K562 (cell line): ENCODE results near the gene CCDC7. TPM values are rescaled to one million over a fixed set of nuclear protein-coding genes. Genes with fewer than 3 reads are reported as not detected.

ENCODE experiments used
- ATAC-seq: fragments of 200-7000 bp; cut with Tn5 transposase; 3 replicates; pipeline ENCODE4 v1.9.1; 2020; ENCODE audit warnings: moderate library complexity
- BruUV-seq: library from RNA; stranded (reverse); fragments of 400-500 nt; replicated peaks from 2 replicates; lab custom pipeline; 2021; lab: Mats Ljungman, UMichigan
- CTCF ChIA-PET: fragments of 300-600 bp; formaldehyde crosslinking; extraction: SDS; loops from one replicate; lab custom pipeline; 2021; ENCODE audit warnings: low intra/inter-chr PET ratio; lab: Yijun Ruan, JAX
- POLR2A ChIA-PET: fragments of 300-600, 350-650 bp; sonication (Branson Sonifier 250); formaldehyde crosslinking; extraction: SDS; loops from one replicate; lab custom pipeline; 2021; ENCODE audit warnings: antibody characterized with exemption, inconsistent platforms; lab: Yijun Ruan, JAX
- DNase-seq, 4 experiments: peaks; one replicate each; pipeline versions ENCODE4 v3.0.0 to v3.0.0-alpha.2; 2011 to 2018; ENCODE audit warnings: low spot score in 3 of 4, mixed read lengths in 3 of 4; ENCODE audit errors: extremely low read depth in 1 of 4
- FAIRE-seq: peaks from 2 replicates; lab custom pipeline; 2011; peaks lifted over from hg19 to GRCh38; lab: Jason Lieb, UNC
- H2AFZ ChIP-seq: 2 replicates; pipeline ENCODE4 v1.6.0; 2011; ENCODE audit warnings: low read depth, low read length, control low read depth, inconsistent platforms
- H3K27ac ChIP-seq: fragments of 200-600 bp; 3 replicates; pipeline ENCODE4 v1.8.0; 2011; ENCODE audit warnings: low read depth, mild to moderate bottlenecking, control low read depth, inconsistent platforms, low read length, moderate library complexity, mixed read lengths; ENCODE audit errors: extremely low read depth
- H3K27me3 ChIP-seq, 2 experiments: fragments of 300-600 bp in 1 of 2; 2 replicates in 1 of 2; 3 replicates in 1 of 2; pipeline versions ENCODE4 v1.6.0 to v1.8.0; 2011; ENCODE audit warnings: inconsistent platforms in 2 of 2, low read length in 2 of 2, mild to moderate bottlenecking in 1 of 2, mixed read lengths in 1 of 2, moderate library complexity in 1 of 2; ENCODE audit not compliant: control insufficient read depth in 2 of 2, insufficient read depth in 2 of 2
- H3K36me3 ChIP-seq: fragments of 300-600 bp; 3 replicates; pipeline ENCODE4 v1.8.0; 2011; ENCODE audit warnings: mild to moderate bottlenecking, low read length, inconsistent platforms; ENCODE audit not compliant: control insufficient read depth, insufficient read depth
- H3K4me1 ChIP-seq, 2 experiments: fragments of 200-600 bp in 1 of 2; replicated peaks in 1 of 2; 2 replicates in 1 of 2; 3 replicates in 1 of 2; pipeline versions ENCODE4 v1.5.1 to v1.8.0; 2011; ENCODE audit warnings: inconsistent platforms in 2 of 2, low read length in 2 of 2, mild to moderate bottlenecking in 1 of 2, mixed read lengths in 1 of 2, moderate library complexity in 1 of 2; ENCODE audit not compliant: control insufficient read depth in 2 of 2, insufficient read depth in 2 of 2
- H3K4me2 ChIP-seq: 2 replicates; pipeline ENCODE4 v1.6.1; 2011; ENCODE audit warnings: low read length, control low read depth, inconsistent platforms, mixed read lengths; ENCODE audit not compliant: insufficient read depth
- H3K4me3 ChIP-seq: fragments of 200-600 bp; sonication (generic), shearing (Covaris generic); 2 replicates; pipeline ENCODE4 v1.5.1; 2016; ENCODE audit warnings: control low read depth, inconsistent platforms
- H3K79me2 ChIP-seq: fragments of 200-600 bp; 3 replicates; pipeline ENCODE4 v1.8.0; 2011; ENCODE audit warnings: low read length, inconsistent platforms; ENCODE audit not compliant: control insufficient read depth, insufficient read depth
- H3K9ac ChIP-seq, 2 experiments: 2 replicates each; pipeline versions ENCODE4 v1.6.0 to v1.6.1; 2011; ENCODE audit warnings: low read depth in 2 of 2, low read length in 2 of 2, control low read depth in 1 of 2, inconsistent platforms in 1 of 2, mild to moderate bottlenecking in 1 of 2, mixed read lengths in 1 of 2; ENCODE audit not compliant: insufficient read depth in 1 of 2
- H3K9me1 ChIP-seq: one replicate; pipeline ENCODE4 v1.6.0; 2011; ENCODE audit warnings: inconsistent platforms, mild to moderate bottlenecking, low read length, moderate library complexity; ENCODE audit not compliant: control insufficient read depth, insufficient read depth
- H3K9me3 ChIP-seq: replicated peaks from 2 replicates; pipeline ENCODE4 v1.5.1; 2011; ENCODE audit warnings: low read depth, low read length, inconsistent platforms; ENCODE audit not compliant: control insufficient read depth, insufficient read depth
- H4K20me1 ChIP-seq: replicated peaks from 2 replicates; pipeline ENCODE4 v1.6.1; 2011; ENCODE audit warnings: low read length, inconsistent platforms, mixed read lengths; ENCODE audit not compliant: control insufficient read depth, insufficient read depth
- BCL6 ChIP-seq: fragments of 250-450 bp; sonication (Bioruptor Pico); IDR thresholded peaks from 2 replicates; pipeline ENCODE4 v1.4.0; 2020
- BRF2 ChIP-seq: IDR thresholded peaks from 3 replicates; pipeline ENCODE4 v1.6.1; 2011; ENCODE audit warnings: borderline replicate concordance, mild to moderate bottlenecking; ENCODE audit not compliant: insufficient read length, insufficient read depth
- FOXA1 ChIP-seq: fragments of 450-650 bp; IDR thresholded peaks from 2 replicates; pipeline ENCODE4 v1.6.1; 2016; ENCODE audit warnings: mild to moderate bottlenecking, borderline replicate concordance
- GATAD2B ChIP-seq: fragments of 450-650 bp; IDR thresholded peaks from 2 replicates; pipeline ENCODE4 v1.6.1; 2017; ENCODE audit warnings: mild to moderate bottlenecking, borderline replicate concordance
- IRF2 ChIP-seq: sonication (generic); formaldehyde crosslinking; IDR thresholded peaks from 2 replicates; pipeline ENCODE4 v1.8.1; 2022; ENCODE audit warnings: mild to moderate bottlenecking, missing genetic modification reagents
- LEF1 ChIP-seq: fragments of 450-650 bp; IDR thresholded peaks from 2 replicates; pipeline ENCODE4 v1.6.1; 2016; ENCODE audit warnings: mild to moderate bottlenecking
- POLR2A ChIP-seq: fragments of 450-650 bp; conservative IDR thresholded peaks from 2 replicates; pipeline ENCODE4 v1.6.1; 2016
- SIRT6 ChIP-seq: IDR thresholded peaks from one replicate; pipeline ENCODE4 v1.6.1; 2012; ENCODE audit warnings: low read depth, mild to moderate bottlenecking, control low read depth, inconsistent platforms, low read length, moderate library complexity
- SP1 ChIP-seq: sonication (generic); formaldehyde crosslinking; IDR thresholded peaks from 2 replicates; pipeline ENCODE4 v1.8.1; 2022; ENCODE audit warnings: mild to moderate bottlenecking, missing genetic modification reagents
- SRSF7 ChIP-seq: fragments of 200-400 bp; formaldehyde crosslinking; optimal IDR thresholded peaks from 2 replicates; pipeline ENCODE3; 2017; ENCODE audit warnings: mild to moderate bottlenecking, low read depth, low read length
- STAT6 ChIP-seq: sonication (generic); formaldehyde crosslinking; IDR thresholded peaks from 2 replicates; pipeline ENCODE4 v1.8.1; 2023; ENCODE audit warnings: mild to moderate bottlenecking, missing genetic modification reagents
- TFAP4 ChIP-seq: sonication (generic); formaldehyde crosslinking; IDR thresholded peaks from 2 replicates; pipeline ENCODE4 v1.8.0; 2022; ENCODE audit warnings: missing genetic modification reagents, mild to moderate bottlenecking, moderate library complexity, borderline replicate concordance
- ZBTB1 ChIP-seq: sonication (generic); formaldehyde crosslinking; IDR thresholded peaks from 2 replicates; pipeline ENCODE4 v1.8.1; 2023; ENCODE audit warnings: missing genetic modification reagents, low read depth, mild to moderate bottlenecking, borderline replicate concordance
- ZFP1 ChIP-seq: fragments of 450-650 bp; formaldehyde crosslinking; IDR thresholded peaks from 2 replicates; pipeline ENCODE4 v1.4.0; 2020; ENCODE audit warnings: mild to moderate bottlenecking, mixed read lengths
- ZNF174 ChIP-seq: fragments of 250-450 bp; sonication (Bioruptor Pico); IDR thresholded peaks from 2 replicates; pipeline ENCODE4 v1.4.0; 2020; ENCODE audit warnings: mild to moderate bottlenecking
- ZNF655 ChIP-seq: fragments of 250-450 bp; sonication (Bioruptor Pico); IDR thresholded peaks from 2 replicates; pipeline ENCODE4 v1.5.0; 2021
- WGBS: fragments of 100-300 bp; shearing (Covaris generic); methylation state at CpG from one replicate; pipeline ENCODE4 v1.1.6; 2016; ENCODE audit warnings: low coverage, mixed read lengths; ENCODE audit not compliant: insufficient coverage; ENCODE audit errors: missing lambda C conversion rate; 5-methylcytosine and 5-hydroxymethylcytosine counted together
- in situ Hi-C: fragments of 300-500 bp; cut with MboI; formaldehyde crosslinking; loops from 4 replicates; pipeline ENCODE4 v1.15.0; 2018; ENCODE audit warnings: inconsistent platforms, mixed read lengths
- intact Hi-C: fragments of 100-400 bp; cut with micrococcal nuclease; formaldehyde crosslinking; loops from 2 replicates; pipeline ENCODE4 v1.14.2; 2022
- polyA plus RNA-seq, 8 experiments: library from polyadenylated mRNA; depleted of rRNA in 4 of 8; stranded (reverse) in 5 of 8; unstranded in 3 of 8; fragments of >200 nt; fragmentation: Nextera tagmentation in 2 of 8; fragmentation: Illumina TruSeq in 1 of 8; extraction: Ambion mirVana in 2 of 8; extraction: Trizol in 1 of 8; gene quantifications; 2 replicates each; pipeline versions ENCODE4 v1.2.1 to v1.2.3, GENCODE V29; 2011 to 2014; ENCODE audit warnings: inconsistent platforms in 1 of 8, missing spikeins in 1 of 8
- total RNA-seq, 7 experiments: library from RNA; depleted of rRNA in 6 of 7; stranded (reverse); fragments of >200 nt in 6 of 7; fragmentation: Illumina TruSeq in 2 of 7; extraction: Trizol in 2 of 7; gene quantifications; 2 replicates each; pipeline versions ENCODE4 v1.2.1 to v1.2.3, GENCODE V29; 2011 to 2021; ENCODE audit warnings: low replicate concordance in 1 of 7

CCDC7 gene
- total and polyA plus RNA-seq, 9 of the 15 experiments (the other 6 are each of a cell fraction or from before 2014, with no cell fraction given), result 1.5 to 6.6 (median 2.7) TPM

GRCh38 chr10:32419615-32420014, 26.3 kb upstream of the CCDC7 start:
- Histone ChIP-seq H4K20me1 (no peaks in the 10 kb centered on the region), H3K4me1 (peaks cover 0 to 1% of the 10 kb centered on the region in 2 experiments; a peak in 3 of 5 replicates), H3K9me3 (no peaks in the 10 kb centered on the region), H2AFZ (no peak overlapping the region), H3K36me3 (no peaks in the 10 kb centered on the region), H3K79me2 (no peaks in the 10 kb centered on the region), H3K4me3 (no peak overlapping the region), H3K27ac (no peak overlapping the region), H3K27me3 (no peaks in the 10 kb centered on the region), H3K9me1 (no peaks in the 10 kb centered on the region), H3K9ac (no peak overlapping the region), H3K4me2 (no peak overlapping the region)
- BruUV-seq, result no TSS peak
- ChIA-PET CTCF (no interaction called here), POLR2A (no interaction called here)
- DNase-seq (no peak), ATAC-seq (no peak), FAIRE-seq (no peak)
- intact Hi-C loops, result loop anchor here (2.0 kb wide), 1 partner anchor 41 kb away; no protein-coding TSS in a partner anchor
- in situ Hi-C loops, result no loop called here
- 24% methylated on average over 1 of the region's 1 CpG for WGBS
- no peak for TF ChIP-seq SIRT6
- no peak for TF ChIP-seq ZBTB1 (CRISPR knock-in tag)
- no peak for TF ChIP-seq IRF2 (CRISPR knock-in tag)
- no peak for TF ChIP-seq LEF1
- TF ChIP-seq GATAD2B, result no peak
- no peak for TF ChIP-seq BRF2
- no peak for TF ChIP-seq SRSF7
- no peak for TF ChIP-seq SP1
- no peak for TF ChIP-seq BCL6 (CRISPR knock-in tag)
- TF ChIP-seq STAT6 (CRISPR knock-in tag), result no peak
- TF ChIP-seq ZNF174 (CRISPR knock-in tag), result no peak
- no peak for TF ChIP-seq ZFP1 (CRISPR knock-in tag)
- no peak for TF ChIP-seq ZNF655 (CRISPR knock-in tag)
- no peak for TF ChIP-seq FOXA1
- no peak for TF ChIP-seq TFAP4
- TF ChIP-seq POLR2A, result no peak
